Measurements from ENCODE around the gene AFF1.

The AFF1 gene

GRCh38 chr4:87030124-87030523 lies 95.3 kb downstream of the AFF1 start:
- no peak overlapping the region for H3K4me3 ChIP-seq (ENCODE audit: low read depth, low read length)
- no peak for DNase-seq (ENCODE audit: low read depth)
- TF ChIP-seq CTCF (IDR thresholded peaks at IDR 0.05; ENCODE audit: insufficient read depth, low read depth, low read length, missing control alignments) = no peak

GRCh38 chr4:87030755-87031441 lies 96.1 kb downstream of the AFF1 start:
- TF ChIP-seq CTCF (IDR thresholded peaks at IDR 0.05; ENCODE audit: insufficient read depth, low read depth, low read length, missing control alignments) = no peak
- no peak for DNase-seq (ENCODE audit: low read depth)
- H3K4me3 ChIP-seq (ENCODE audit: low read depth, low read length) = no peak overlapping the region

- TF ChIP-seq CTCF (IDR thresholded peaks at IDR 0.05; ENCODE audit: insufficient read depth, low read depth, low read length, missing control alignments) = no peak
- DNase-seq (ENCODE audit: low read depth) = no peak
- no peak overlapping the region for H3K4me3 ChIP-seq (ENCODE audit: low read depth, low read length)
Measured at GRCh38 chr4:87031920-87032319, 97.1 kb downstream of the AFF1 start.

GRCh38 chr4:87032884-87033533 lies 98.2 kb downstream of the AFF1 start:
- no peak overlapping the region for H3K4me3 ChIP-seq (ENCODE audit: low read depth, low read length)
- DNase-seq (ENCODE audit: low read depth) = no peak
- no peak for TF ChIP-seq CTCF (IDR thresholded peaks at IDR 0.05; ENCODE audit: insufficient read depth, low read depth, low read length, missing control alignments)

GRCh38 chr4:87033902-87034301 lies 99.1 kb downstream of the AFF1 start:
- no peak for TF ChIP-seq CTCF (IDR thresholded peaks at IDR 0.05; ENCODE audit: insufficient read depth, low read depth, low read length, missing control alignments)
- no peak overlapping the region for H3K4me3 ChIP-seq (ENCODE audit: low read depth, low read length)
- no peak for DNase-seq (ENCODE audit: low read depth)

- DNase-seq (ENCODE audit: low read depth) = no peak
- H3K4me3 ChIP-seq (ENCODE audit: low read depth, low read length) = no peak overlapping the region
- TF ChIP-seq CTCF (IDR thresholded peaks at IDR 0.05; ENCODE audit: insufficient read depth, low read depth, low read length, missing control alignments) = no peak
Measured at GRCh38 chr4:87034527-87034926, 99.7 kb downstream of the AFF1 start.

All from GM12865 (cell line).